Measurements from ENCODE around the gene ME1.
"Not testable (repeated sequence)": the region's sequence is repeated elsewhere in the genome, so short reads cannot be mapped to it uniquely, and the experiment has no call there.

The ME1 gene

DNA sequence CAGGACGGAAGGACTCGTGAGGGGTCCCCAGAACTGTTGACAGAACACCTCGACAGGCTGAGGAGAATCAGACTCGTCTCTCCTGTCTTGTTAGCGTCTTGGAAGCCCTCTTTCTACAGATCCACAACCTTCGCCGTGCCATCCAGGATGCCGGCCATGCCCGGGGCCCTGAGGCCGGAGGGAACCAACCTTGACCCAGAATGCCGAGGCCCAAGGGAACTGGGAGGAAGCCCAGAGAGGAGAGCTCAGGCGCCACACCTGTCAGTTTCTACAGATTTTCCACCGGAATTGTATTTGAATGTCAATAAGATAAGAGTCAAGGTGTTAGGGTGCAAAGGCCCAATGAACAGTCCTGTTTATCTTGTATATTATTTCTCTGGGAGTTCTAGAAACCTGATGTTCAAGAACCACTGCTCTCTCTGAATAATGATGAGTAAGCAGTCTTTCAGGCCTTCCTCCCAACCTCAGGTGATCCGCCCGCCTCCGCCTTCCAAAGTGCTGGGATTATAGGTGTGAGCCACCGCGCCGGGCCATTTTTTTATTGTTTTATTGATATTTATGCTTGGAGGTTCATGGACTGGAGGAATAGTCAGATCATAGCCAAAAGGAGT is 799 bp upstream of the ME1 start:
- DNase-seq = peak; percentile 52

DNA sequence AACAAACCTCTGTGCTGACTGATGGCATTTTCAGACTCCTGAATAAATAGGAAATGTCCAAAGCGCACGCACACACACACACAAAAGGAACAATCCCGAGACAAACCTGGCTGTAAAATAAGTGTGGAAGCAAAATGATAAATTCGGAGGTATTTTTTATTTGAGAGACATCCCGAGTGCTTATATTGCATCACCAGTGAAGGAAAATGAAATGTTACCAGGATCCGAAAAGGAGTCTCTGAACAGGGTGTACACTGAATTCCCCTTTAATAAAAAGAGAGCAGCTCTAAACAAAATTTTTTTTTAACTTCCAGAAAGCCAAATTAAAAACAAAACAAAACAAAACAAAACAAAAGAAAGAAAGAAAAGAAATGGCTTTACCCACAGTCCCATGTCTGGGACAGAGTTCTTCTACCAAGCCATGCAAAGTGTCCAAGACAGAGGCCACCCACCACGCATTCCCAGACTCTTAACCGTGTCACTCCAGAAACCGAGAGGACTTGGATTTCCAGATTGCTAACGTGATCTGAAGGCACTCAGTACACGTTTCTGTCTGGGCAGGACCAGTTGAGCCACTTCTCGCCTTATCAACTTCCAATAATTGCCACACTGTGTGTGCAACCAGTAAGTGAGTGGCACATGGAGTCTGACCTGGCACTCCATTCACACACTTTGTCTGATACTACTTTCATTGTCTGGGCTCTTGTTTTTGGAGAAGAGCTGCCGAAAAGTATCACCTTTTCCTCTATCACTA is 817 bp downstream of the ME1 start:
- DNase-seq = peak; percentile 90

GRCh38 chr6:83429269-83429668 is 1.6 kb downstream of the ME1 start:
- no peak for DNase-seq

GRCh38 chr6:83424392-83425018 is 6.3 kb downstream of the ME1 start:
- DNase-seq = no peak

DNA sequence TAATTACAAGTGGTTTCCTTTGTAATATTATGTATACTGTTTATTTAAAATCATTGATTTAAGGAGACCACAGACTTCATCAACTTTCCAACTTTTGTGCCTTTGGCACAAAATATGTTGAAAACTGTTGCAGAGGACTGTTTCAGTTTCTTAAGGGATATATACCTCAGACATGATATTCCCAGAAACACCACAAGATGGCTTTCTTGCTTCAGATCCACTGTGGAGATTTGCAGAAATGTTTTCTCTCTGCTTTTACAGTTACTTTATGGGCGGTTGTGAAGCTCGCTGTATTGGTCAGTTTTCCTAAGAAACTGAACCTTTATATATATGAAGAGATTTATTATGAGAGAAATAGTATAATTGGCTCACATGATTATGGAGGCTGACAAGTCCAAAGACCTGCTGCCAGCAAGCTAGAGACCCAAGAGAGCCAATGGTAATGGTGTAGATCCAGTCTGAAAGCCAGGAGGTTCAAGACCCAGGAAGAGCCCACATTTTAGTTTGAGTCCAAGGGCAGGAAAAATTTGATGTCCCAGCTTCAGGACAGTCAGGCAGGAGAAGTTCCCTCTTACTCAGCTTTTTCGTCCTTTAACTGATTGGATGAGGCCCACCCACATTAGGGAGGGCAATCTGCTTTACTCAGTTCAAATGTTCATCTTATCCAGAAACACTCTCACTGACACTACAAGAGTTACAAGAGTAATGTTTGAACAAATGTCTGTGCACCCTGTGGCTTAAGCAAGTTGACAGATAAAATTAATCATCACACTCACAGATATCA is 12.8 kb downstream of the ME1 start:
- no peak for DNase-seq

DNA sequence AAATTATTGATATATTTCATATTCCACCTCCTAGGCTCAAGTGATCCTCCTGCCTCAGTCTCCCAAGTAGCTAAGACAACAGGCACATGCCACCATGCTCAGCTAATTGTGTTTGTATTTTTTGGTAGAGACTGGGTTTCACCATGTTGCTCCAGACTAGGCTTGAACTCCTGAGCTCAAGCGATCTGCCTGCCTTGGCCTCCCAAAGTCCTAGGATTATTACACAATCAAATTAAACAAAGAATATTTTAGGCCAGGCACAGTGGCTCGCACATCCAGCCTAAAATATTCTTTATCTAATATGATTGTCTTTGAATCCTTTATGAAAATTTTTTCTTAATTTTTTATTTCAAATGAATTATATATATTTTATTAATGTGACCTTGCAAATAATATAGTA is 17.8 kb downstream of the ME1 start:
- no peak for DNase-seq

GRCh38 chr6:83411731-83412130 is 19.1 kb downstream of the ME1 start:
- DNase-seq = no peak

- DNase-seq = no peak
These were observed 27.7 kb downstream of the ME1 start for GRCh38 chr6:83403191-83403590.

- DNase-seq = no peak
These were observed 41.2 kb downstream of the ME1 start for GRCh38 chr6:83389606-83390005.

DNA sequence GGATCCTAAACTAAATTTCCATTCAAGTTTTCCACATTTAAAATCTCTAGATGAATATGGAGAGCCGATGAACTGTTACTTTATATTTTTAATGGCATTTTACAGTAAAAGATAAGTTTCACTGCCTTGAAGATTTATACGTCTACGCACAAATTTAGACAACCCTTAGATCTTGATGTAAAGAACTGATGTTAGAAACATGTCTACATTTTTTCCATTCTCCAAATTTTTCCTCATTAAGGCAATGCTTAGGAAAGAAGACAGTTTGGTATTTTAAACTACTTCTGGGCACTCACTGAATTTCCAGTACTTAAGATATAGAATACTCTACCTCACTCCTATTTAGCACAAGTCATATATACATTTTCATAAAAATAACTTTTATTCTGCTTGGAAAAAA is 45.4 kb downstream of the ME1 start:
- no peak for DNase-seq

DNA sequence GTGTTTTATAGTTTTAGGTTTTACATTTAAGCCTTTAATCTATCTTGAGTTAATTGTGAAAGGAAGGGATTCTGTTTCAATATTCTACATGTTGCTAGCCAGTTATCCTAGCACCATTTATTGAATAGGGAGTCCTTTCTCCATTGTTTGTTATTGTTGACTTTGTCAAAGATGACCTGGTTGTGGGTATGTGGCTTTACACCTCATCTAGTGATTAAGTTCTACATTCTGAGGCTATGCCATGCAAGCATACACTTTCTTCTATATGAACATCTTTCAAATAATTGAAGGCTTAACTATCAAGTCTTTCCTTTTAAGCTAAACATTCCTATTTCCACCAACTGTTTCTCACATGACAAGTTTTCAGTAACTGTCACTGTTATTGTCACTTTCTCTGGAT is 46.1 kb downstream of the ME1 start:
- no peak for DNase-seq

- no peak for DNase-seq
These were observed 48.9 kb downstream of the ME1 start for GRCh38 chr6:83381949-83382348.

DNA sequence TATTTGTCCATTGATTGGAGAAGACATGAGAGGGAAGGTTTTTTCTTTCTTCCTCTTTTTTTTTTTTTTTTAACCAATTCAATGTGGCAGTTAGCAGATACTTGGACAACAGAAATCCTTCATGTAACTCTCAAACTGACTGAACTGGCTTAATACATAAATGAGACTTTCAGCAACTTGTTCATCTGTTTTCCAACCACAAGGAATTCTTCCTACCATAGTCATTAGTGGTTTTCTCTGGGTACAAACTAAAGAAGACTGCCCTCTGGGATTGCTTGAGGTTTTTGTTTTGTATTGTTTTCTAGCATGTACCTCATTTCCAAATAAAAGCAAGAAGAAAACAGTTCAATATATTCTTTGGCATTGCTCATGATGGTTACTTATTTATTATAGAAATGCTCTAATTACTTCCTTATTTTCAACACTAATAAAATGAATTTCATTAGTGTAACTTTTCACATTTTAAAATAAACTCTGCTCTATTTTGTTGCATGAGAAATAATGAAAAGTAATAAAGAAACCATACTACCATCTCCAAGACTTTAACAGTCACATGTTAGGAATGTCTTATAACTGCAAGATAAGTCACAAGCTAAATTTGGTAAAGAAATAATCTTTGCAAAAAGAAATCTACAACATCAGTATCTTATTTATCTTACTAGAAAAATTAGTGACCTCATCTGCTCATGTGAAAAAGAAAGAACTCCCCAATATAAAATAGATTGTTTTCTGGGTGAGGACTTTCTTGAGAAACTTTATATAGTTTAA is 52.0 kb downstream of the ME1 start:
- DNase-seq = no peak

DNA sequence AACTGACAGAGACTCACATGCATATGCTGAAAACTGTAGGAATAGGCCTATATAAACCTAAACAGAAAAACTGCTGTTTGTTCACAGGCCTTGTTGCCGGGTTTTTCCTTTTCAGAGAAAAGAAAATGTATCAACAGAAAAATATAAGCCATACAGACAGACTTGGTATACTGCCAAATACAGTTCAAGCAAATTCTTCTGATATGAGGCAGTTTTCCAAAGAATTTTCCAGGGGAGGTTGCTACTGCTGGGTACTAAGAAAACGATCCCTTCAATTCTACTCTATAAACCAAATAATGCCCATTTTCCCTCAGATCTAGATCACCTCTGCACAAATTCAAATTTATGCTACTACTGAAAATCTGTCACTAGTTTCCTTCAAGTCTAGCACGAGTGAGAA is 59.4 kb downstream of the ME1 start:
- DNase-seq = no peak

DNA sequence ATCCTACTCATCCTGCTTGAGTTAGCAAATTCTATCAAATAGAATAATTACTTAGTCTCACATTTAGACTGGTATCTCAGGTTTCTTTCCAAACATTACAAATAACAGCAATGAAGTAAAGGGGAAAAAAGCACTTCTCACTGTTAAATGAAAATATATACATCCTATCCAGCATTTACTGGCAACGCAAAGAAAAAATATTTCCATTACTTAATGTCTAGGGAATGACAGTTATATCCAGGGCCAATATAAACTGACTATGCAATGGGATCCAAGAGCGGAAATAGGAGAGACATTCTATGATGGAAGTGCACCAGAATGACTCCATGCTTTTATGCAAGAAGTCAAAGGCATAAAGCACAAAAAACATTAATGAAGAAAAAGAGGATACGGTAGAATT is 60.3 kb downstream of the ME1 start:
- no peak for DNase-seq

DNA sequence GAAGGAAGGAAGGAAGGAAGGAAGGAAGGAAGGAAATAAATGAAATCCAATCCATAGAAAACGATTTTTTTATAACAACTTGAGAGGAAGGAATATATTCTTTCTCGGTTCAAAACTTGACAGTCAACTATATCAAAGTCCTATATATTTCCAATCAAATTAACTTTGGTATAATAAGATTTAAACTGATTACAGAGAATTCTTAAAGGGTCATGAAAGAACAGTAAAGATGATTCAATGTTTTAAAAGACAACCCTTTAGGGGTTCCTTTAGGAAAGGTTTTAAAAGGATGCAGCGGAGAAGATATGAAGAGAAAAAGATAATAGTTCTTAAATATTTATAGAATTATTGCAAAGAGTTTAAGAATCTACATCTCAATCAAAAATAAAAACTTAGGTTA is 61.2 kb downstream of the ME1 start:
- DNase-seq = no peak

DNA sequence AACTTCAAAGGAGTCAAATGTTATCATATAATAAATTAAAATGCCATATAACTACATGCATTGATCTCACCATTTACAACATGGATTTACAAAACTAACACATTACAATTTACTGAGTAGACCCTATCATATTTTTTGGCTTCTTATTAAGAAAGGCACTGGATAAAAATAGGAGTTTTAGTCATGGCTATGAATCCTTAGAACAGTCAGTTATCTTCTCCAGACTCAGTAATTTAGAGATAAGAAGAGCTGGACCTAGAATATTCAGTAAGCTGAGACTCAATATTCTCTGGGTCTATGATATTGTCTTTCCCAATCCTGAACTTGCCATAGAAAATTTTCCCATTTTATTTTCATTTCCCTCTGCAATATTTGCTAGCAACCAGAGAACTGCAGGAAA is 62.3 kb downstream of the ME1 start:
- no peak for DNase-seq

- DNase-seq = no peak
These were observed 63.7 kb downstream of the ME1 start for GRCh38 chr6:83367104-83367503.

GRCh38 chr6:83365931-83366330 is 64.9 kb downstream of the ME1 start:
- no peak for DNase-seq

DNA sequence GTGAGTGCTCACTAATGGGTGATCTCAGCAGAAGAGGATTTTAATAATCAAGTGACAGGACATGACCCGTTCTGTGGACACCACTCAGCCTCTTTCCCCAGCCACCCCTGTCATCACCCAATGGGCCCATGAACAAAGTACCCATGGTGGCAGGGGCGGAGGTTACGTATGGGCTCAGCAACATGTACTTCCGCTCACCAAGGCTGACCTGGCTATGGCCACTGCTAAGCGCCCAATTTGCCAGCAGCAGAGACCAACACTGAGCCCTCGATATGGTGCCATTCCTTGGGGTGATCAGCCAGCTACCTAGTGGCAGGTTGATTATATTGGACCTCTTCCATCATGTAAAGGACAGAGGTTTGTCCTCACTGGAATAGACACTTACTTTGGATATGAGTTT is 68.5 kb downstream of the ME1 start:
- not testable (repeated sequence) for DNase-seq

GRCh38 chr6:83359638-83360037 is 71.2 kb downstream of the ME1 start:
- no peak for DNase-seq

GRCh38 chr6:83354747-83355146 is 76.1 kb downstream of the ME1 start:
- no peak for DNase-seq
